HG02840 (cell line): ENCODE results near the gene HLA-B.

Experiments
- ATAC-seq: cut with Tn5 transposase; IDR thresholded peaks from one replicate; pipeline ENCODE4 v1.9.1; 2021; ENCODE audit warnings: mild to moderate bottlenecking, moderate library complexity, moderate number of reproducible peaks; ENCODE audit not compliant: unreplicated experiment, low FRiP score

Gene HLA-B

DNA sequence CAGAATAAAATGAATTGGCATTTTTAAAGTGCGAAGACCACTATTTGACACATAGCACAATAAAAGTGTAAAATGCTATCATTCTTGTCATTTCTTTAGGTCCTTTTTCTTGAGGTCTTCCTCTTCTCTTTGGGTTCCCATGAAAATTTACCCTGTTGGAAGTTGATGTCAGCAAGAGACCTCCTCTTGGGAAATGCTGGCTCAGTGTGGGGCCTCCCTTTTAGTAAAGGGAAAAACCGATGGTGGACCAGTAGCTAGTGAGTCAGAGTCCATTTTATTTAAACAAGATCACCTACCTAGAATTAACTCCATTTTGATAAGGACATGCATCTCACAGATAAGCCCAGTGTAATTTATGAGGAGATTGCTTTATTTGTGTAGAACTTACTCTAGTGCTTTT lies 47.3 kb downstream of the HLA-B start:
- no peak for ATAC-seq

DNA sequence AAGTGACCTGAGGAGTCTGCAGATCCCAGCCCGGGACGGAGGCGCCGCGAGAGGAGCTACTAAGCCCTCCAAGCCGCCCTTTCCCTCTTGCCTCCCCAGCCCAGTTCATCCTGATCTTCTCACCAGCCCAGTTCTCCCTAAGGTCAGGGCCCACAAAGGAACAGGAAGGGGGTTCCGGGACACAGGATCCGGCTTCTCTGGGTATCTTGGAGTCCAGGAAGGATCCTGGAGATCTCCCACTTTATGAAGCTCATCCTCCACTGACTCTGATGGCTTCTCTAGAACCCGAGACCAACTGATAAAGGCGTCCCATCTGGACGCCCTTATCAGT lies 48.2 kb downstream of the HLA-B start:
- no peak for ATAC-seq

GRCh38 chr6:31308050-31308844 lies 48.7 kb downstream of the HLA-B start:
- ATAC-seq = no peak

DNA sequence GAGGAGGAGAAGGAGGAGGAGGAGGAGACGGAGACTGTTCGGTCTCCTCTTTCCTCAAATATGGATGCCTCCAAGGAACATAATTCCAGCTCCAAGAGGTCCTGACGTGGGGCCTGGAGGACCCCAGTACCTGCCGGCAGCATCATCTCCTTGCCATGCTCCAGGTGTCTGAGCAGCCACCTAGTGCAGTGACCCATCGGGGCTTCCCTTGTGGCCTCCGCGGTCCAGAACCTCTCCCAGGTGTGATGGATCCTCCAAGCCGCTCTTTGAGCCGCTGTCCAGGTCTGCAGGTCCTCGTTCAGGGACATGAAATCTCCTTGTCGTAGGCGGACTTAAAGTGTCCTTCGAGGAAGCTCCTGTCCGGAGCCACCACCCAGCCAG lies 49.3 kb downstream of the HLA-B start:
- ATAC-seq = no peak

- no peak for ATAC-seq
Measured at GRCh38 chr6:31305703-31306219, 51.2 kb downstream of the HLA-B start.

DNA sequence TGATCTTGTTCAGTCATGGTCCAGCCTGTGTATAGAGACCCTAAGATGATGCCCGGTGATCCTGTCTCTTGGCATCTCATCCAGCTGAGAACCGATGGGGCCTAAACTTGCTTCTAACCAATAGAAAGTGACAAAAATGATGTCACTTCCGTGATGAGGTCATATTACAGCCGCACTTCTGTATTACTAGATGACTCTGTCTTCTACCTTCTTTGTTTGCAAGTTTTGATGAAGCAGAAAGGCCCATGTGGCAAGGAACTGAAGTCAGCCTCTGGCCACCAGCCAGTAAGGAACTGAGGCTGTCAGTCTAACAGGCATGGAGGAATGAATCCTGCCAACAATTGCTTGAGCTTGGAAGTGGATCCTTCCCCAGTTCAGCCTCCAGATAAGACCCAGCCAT lies 52.3 kb downstream of the HLA-B start:
- ATAC-seq = no peak
